Parathyroid adenoma (tissue), 2 donors: ENCODE results near the gene SERPINA4.

Source experiments
- H2AFZ ChIP-seq: fragments of 300-600 bp; sonication (generic); one replicate; pipeline ENCODE4 v1.7.0; 2017; ENCODE audit warnings: antibody characterized with exemption, mild to moderate bottlenecking
- H3K27ac ChIP-seq: fragments of 300-600 bp; sonication (generic); one replicate; pipeline ENCODE4 v1.7.0; 2017
- H3K27me3 ChIP-seq: fragments of 300-600 bp; sonication (generic); one replicate; pipeline ENCODE4 v1.7.0; 2017; ENCODE audit warnings: low read length; ENCODE audit not compliant: control insufficient read depth, insufficient read depth
- H3K36me3 ChIP-seq: fragments of 300-600 bp; sonication (generic); one replicate; pipeline ENCODE4 v1.7.0; 2017; ENCODE audit warnings: low read length; ENCODE audit not compliant: control insufficient read depth, insufficient read depth
- H3K4me1 ChIP-seq: fragments of 300-600 bp; sonication (generic); one replicate; pipeline ENCODE4 v1.7.0; 2017; ENCODE audit warnings: control low read depth
- H3K4me2 ChIP-seq: fragments of 300-600 bp; sonication (generic); one replicate; pipeline ENCODE4 v1.7.0; 2017; ENCODE audit warnings: low read length
- H3K4me3 ChIP-seq: fragments of 300-600 bp; sonication (generic); one replicate; pipeline ENCODE4 v1.7.0; 2017; ENCODE audit warnings: low read depth, low read length
- H3K79me2 ChIP-seq: fragments of 300-600 bp; sonication (generic); one replicate; pipeline ENCODE4 v1.7.0; 2017; ENCODE audit warnings: control low read depth
- H3K9ac ChIP-seq: fragments of 300-600 bp; sonication (generic); one replicate; pipeline ENCODE4 v1.7.0; 2017; ENCODE audit warnings: mild to moderate bottlenecking
- H3K9me3 ChIP-seq: fragments of 300-600 bp; sonication (generic); one replicate; pipeline ENCODE4 v1.7.0; 2017; ENCODE audit warnings: low read length; ENCODE audit not compliant: control insufficient read depth
- TF ChIP-seq, protein P1 (sequence below): fragments of 300-600 bp; sonication (generic); IDR thresholded peaks from one replicate; pipeline ENCODE4 v1.7.0; 2017; ENCODE audit warnings: antibody characterized with exemption, mild to moderate bottlenecking
- donor health status: primary hyperparathyroidism.

The SERPINA4 gene

DNA sequence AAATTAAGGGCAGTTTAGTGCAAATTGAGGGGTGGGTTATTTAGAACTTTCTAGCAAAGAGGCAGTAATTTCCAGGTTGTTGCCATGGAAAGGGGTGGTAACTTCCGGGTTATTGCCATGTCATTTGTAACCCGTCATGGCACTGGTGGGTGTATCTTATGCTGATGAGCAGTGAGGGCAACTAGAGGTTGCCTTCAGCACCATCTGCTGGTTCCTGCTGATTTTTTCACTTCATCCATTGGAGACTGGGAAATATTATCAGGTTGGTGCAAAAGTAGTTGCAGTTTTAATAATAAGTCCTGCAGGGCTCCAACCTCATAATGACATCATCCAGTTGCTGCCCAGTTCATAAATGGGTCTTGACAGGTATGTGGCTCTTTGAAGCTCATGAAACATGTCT, 24.4 kb upstream of the SERPINA4 start:
- no peaks in the 10 kb centered on the region for H3K36me3 ChIP-seq
- TF ChIP-seq, protein P1, sequence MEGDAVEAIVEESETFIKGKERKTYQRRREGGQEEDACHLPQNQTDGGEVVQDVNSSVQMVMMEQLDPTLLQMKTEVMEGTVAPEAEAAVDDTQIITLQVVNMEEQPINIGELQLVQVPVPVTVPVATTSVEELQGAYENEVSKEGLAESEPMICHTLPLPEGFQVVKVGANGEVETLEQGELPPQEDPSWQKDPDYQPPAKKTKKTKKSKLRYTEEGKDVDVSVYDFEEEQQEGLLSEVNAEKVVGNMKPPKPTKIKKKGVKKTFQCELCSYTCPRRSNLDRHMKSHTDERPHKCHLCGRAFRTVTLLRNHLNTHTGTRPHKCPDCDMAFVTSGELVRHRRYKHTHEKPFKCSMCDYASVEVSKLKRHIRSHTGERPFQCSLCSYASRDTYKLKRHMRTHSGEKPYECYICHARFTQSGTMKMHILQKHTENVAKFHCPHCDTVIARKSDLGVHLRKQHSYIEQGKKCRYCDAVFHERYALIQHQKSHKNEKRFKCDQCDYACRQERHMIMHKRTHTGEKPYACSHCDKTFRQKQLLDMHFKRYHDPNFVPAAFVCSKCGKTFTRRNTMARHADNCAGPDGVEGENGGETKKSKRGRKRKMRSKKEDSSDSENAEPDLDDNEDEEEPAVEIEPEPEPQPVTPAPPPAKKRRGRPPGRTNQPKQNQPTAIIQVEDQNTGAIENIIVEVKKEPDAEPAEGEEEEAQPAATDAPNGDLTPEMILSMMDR, result no peak
- no peak overlapping the region for H3K4me3 ChIP-seq
- H3K4me1 ChIP-seq, result no peaks in the 10 kb centered on the region
- no peak overlapping the region for H2AFZ ChIP-seq
- no peak overlapping the region for H3K27ac ChIP-seq
- H3K4me2 ChIP-seq, result no peak overlapping the region
- no peaks in the 10 kb centered on the region for H3K79me2 ChIP-seq
- no peak overlapping the region for H3K9ac ChIP-seq
- H3K9me3 ChIP-seq, result no peaks in the 10 kb centered on the region
- no peaks in the 10 kb centered on the region for H3K27me3 ChIP-seq

DNA sequence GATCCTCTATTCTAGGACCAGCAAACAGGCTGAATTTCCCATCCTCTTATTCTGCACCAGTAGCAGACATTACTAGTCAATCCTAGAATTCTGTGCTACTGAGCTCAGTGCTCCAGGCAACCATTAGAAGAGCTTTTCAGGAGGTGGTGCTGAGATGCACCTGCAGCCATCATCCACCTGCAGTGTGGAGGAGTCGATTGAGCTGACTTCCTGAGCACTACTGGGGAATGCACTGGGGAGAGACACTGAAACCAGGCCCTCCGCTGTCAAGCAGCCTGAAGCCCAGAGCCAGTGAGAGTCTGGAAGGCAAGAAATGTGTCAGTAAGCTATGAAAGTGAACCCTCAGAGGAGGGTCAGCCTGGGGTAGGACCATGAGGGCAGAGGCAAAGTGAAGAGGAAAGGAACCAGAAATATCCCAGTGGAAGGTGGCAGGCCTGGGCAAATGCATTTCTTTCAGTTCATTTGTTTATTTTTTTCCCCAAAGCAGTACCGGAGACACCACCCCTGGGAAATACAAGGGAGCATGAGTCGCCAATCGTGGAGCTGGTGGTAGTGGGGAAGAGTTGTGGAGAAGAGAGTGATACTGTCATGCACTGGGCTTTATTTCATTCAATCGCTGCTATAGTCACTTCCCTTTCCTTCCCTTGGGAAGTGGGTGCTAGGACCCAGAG, 23.0 kb upstream of the SERPINA4 start:
- Histone ChIP-seq H3K4me1 (no peaks in the 10 kb centered on the region), H3K27ac (no peak overlapping the region), H3K9me3 (no peaks in the 10 kb centered on the region), H3K4me3 (no peak overlapping the region), H2AFZ (no peak overlapping the region), H3K36me3 (no peaks in the 10 kb centered on the region), H3K79me2 (no peaks in the 10 kb centered on the region), H3K9ac (no peak overlapping the region), H3K4me2 (no peak overlapping the region), H3K27me3 (no peaks in the 10 kb centered on the region)
- TF ChIP-seq, protein P1, result no peak

DNA sequence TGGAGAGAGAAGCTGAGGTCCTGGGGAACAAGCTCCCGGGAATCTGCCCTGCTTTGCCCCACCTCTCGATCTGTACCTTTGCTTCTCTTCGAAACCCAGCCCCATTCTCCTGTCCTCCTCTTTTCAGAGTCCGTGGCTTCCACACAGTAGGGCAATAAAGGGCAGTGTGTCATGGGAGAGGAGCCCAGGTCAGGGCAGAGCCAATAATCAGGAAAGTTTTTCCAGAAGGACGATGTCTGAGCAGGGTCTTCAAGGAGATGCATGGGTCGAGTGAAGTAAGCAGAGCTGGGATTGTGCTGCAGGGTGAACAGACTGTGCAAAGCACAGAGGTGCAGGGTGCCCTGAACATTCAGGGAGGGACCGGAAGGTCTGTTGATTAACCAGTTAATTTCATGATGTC, 22.1 kb upstream of the SERPINA4 start:
- no peak overlapping the region for H2AFZ ChIP-seq
- H3K4me2 ChIP-seq, result no peak overlapping the region
- TF ChIP-seq, protein P1, result no peak
- H3K4me3 ChIP-seq, result no peak overlapping the region
- H3K4me1 ChIP-seq, result no peaks in the 10 kb centered on the region
- H3K36me3 ChIP-seq, result no peaks in the 10 kb centered on the region
- H3K27me3 ChIP-seq, result no peaks in the 10 kb centered on the region
- H3K27ac ChIP-seq, result no peak overlapping the region
- H3K9me3 ChIP-seq, result no peaks in the 10 kb centered on the region
- no peaks in the 10 kb centered on the region for H3K79me2 ChIP-seq
- H3K9ac ChIP-seq, result no peak overlapping the region

DNA sequence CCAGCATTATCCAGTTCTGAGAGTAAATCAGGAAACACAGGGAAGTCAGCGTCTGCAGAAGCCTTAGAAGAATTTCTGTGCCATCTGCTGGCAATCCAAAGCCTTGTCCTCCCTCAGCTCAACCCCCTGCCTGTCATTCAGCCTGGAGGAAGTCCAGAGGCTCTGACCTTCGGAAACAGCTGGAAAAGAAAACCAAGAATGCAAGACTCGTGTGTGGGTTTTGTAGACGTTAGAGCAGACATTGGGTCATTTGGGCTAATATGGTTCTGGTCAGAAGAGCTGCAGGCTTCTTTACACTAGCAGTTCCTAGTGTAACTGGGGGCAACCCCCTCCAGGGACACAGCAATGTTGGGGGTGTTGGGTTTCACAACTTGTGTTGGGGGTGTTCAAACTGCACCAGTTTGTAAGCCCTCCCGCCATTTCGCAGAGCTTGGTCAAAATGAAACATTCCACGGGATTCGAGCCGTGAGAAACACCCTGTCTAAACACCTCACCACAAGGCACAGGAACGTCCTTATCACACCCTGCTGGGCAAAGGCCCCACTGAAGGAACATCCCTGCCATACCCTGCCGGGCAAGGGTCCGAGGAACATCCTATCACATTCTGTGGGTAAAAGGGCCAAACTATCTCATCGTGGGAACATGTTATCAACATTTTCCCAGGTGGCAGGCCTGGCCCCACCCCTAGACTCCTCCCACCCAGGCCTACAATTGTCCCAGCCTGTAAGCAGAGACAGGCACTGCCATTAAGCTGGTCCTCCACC, 21.0 kb upstream of the SERPINA4 start:
- no peaks in the 10 kb centered on the region for H3K79me2 ChIP-seq
- H3K9me3 ChIP-seq, result no peaks in the 10 kb centered on the region
- TF ChIP-seq, protein P1, result no peak
- no peak overlapping the region for H3K4me2 ChIP-seq
- H2AFZ ChIP-seq, result no peak overlapping the region
- H3K4me3 ChIP-seq, result no peak overlapping the region
- H3K27ac ChIP-seq, result no peak overlapping the region
- H3K4me1 ChIP-seq, result no peaks in the 10 kb centered on the region
- no peak overlapping the region for H3K9ac ChIP-seq
- no peaks in the 10 kb centered on the region for H3K36me3 ChIP-seq
- H3K27me3 ChIP-seq, result no peaks in the 10 kb centered on the region
